Right atrium auricular region (tissue), 2 donors: ENCODE measurements around the gene CCDC149. TPM values are rescaled to one million over a fixed set of nuclear protein-coding genes. Genes with fewer than 3 reads are reported as not detected.

Source experiments
- DNase-seq: peaks from one replicate; pipeline ENCODE4 v3.0.0-alpha.2; 2019; ENCODE audit warnings: low spot score
- H3K27ac ChIP-seq, 2 donors: fragments of 200-600 bp; sonication (generic); 1 replicate in 1 of 2; 2 replicates in 1 of 2; pipeline ENCODE4 v1.5.1; 2016 to 2019
- H3K27me3 ChIP-seq, 2 donors: fragments of 200-600 bp; sonication (generic); one replicate each; pipeline versions ENCODE4 v1.5.1 to v1.6.0; 2017 to 2019
- H3K36me3 ChIP-seq: fragments of 200-600 bp; sonication (generic); one replicate; pipeline ENCODE4 v1.5.1; 2016
- H3K4me1 ChIP-seq, 2 donors: fragments of 200-600 bp; sonication (generic); one replicate each; pipeline versions ENCODE4 v1.5.1 to v1.6.0; 2017 to 2019
- H3K4me3 ChIP-seq, 2 donors: fragments of 200-600 bp; sonication (generic); 1 replicate in 1 of 2; 2 replicates in 1 of 2; pipeline ENCODE4 v1.5.1; 2017 to 2019; ENCODE audit warnings: mild to moderate bottlenecking in 1 of 2, moderate library complexity in 1 of 2
- H3K9me3 ChIP-seq, 2 donors: fragments of 200-600 bp; sonication (generic); one replicate each; pipeline ENCODE4 v1.5.1; 2019
- total RNA-seq, 2 donors: library from RNA; depleted of rRNA; stranded (reverse); fragments of >200 nt; gene quantifications; one replicate each; pipeline ENCODE4 v1.1.0, GENCODE V29; 2016
- TF ChIP-seq, protein P1 (sequence below), 2 donors: fragments of 200-600 bp; sonication (generic); IDR thresholded peaks; one replicate each; pipeline ENCODE4 v1.5.1; 2019; ENCODE audit warnings: antibody characterized with exemption in 2 of 2

CCDC149 gene
- total RNA-seq, 2 donors from 2014 or later, result 6.7 to 7.0 TPM

DNA sequence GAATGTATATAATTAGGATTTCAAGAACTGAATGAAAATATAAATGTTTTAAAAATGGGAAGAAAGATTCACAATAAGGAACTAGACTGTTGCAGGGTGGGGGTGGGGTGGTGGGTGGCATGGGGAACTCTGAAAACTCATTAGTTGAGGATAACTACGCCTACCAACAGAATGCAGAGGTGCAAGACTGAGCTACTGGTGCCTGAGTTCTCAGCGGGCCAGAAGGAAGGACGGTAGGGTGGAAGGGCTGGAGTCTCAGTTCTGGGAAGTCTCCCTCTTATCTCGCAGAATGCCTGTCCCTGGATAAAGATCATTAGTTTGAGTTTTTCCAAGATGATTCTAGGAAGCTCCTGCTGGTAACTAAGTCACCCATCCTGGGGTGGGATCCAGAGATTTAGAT, 118.8 kb downstream of the CCDC149 start:
- Histone ChIP-seq H3K4me3 (peak overlapping the region in 1 of 2 donors; percentile 46), H3K4me1 (peaks cover 0 to 25% of the 10 kb centered on the region in 2 donors), H3K27me3 (no peaks in the 10 kb centered on the region), H3K36me3 (no peaks in the 10 kb centered on the region), H3K27ac (peak overlapping the region; percentile 77 to 87), H3K9me3 (no peaks in the 10 kb centered on the region)
- TF ChIP-seq, protein P1, sequence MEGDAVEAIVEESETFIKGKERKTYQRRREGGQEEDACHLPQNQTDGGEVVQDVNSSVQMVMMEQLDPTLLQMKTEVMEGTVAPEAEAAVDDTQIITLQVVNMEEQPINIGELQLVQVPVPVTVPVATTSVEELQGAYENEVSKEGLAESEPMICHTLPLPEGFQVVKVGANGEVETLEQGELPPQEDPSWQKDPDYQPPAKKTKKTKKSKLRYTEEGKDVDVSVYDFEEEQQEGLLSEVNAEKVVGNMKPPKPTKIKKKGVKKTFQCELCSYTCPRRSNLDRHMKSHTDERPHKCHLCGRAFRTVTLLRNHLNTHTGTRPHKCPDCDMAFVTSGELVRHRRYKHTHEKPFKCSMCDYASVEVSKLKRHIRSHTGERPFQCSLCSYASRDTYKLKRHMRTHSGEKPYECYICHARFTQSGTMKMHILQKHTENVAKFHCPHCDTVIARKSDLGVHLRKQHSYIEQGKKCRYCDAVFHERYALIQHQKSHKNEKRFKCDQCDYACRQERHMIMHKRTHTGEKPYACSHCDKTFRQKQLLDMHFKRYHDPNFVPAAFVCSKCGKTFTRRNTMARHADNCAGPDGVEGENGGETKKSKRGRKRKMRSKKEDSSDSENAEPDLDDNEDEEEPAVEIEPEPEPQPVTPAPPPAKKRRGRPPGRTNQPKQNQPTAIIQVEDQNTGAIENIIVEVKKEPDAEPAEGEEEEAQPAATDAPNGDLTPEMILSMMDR (IDR thresholded peaks at IDR 0.05), result no peak
- DNase-seq, result peak; percentile 57

DNA sequence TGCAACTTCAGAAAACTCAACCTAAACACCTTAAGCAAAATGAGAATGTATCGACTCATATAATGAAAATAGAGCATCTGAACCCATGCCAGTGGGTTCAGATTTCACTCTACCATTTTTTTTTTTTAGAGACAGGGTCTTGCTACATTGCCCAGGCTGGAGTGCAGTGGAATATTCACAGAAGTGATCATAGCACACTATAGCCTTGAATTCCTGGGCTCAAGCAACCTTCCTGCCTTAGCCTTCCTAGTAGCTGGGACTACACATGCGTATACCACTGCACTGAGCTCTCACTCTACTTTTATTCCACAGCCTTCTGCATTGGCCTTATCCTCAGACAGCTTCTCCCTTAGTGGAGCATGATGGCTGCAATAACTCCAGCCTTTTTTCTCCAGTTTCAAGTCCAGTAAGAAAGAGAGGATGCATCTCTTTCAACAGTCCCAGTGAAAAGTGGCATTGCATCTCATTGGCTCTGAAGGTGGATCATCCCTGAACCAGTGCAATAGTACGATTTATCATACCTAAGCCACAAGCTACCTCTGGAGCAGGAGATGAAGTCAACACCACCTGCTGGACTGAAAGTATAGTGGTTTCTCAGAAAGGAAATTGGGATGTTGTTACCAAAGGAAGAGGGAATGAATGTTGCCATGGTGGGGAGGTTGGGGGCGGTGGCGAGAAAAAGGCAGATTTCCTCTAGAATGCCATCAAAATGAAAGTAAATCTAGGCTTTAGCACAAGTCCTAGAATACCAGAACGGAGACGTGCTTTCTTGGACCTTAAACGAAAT, 119.4 kb downstream of the CCDC149 start:
- TF ChIP-seq, protein P1 (IDR thresholded peaks at IDR 0.05), result peak in 1 of 2 donors; percentile 40

DNA sequence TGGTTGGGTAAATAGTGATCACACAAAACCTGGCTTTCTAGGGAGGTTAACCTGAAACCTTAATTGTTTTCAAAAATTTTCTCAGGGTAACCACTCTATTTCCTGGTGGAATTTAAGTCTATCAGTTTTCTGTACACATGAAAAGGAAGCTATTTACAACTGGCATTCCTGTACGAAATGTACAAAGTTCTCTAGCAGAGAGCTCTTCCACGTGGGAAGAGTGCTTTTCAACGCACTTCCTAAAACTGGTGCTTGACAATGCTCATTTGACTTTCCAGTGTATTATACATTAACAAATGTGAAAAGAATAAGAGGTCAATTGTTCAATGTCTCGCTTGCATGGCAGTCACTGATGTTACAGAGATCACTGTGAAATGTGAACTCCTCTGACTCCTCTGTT, 120.3 kb downstream of the CCDC149 start:
- no peaks in the 10 kb centered on the region for H3K36me3 ChIP-seq
- H3K9me3 ChIP-seq, result no peaks in the 10 kb centered on the region
- no peak for DNase-seq
- TF ChIP-seq, protein P1 (IDR thresholded peaks at IDR 0.05), result no peak
- H3K4me1 ChIP-seq, result peaks cover 0 to 24% of the 10 kb centered on the region in 2 donors
- no peak overlapping the region for H3K4me3 ChIP-seq
- H3K27ac ChIP-seq, result no peak overlapping the region
- H3K27me3 ChIP-seq, result no peaks in the 10 kb centered on the region

More for the DNA sequence above, 119.4 kb downstream of the CCDC149 start:
- DNase-seq, result peak; percentile 38
- Histone ChIP-seq H3K27ac (peak overlapping the region in 1 of 2 donors; percentile 87), H3K9me3 (no peaks in the 10 kb centered on the region), H3K4me3 (no peak overlapping the region), H3K27me3 (no peaks in the 10 kb centered on the region), H3K36me3 (no peaks in the 10 kb centered on the region), H3K4me1 (peaks cover 0 to 25% of the 10 kb centered on the region in 2 donors)

DNA sequence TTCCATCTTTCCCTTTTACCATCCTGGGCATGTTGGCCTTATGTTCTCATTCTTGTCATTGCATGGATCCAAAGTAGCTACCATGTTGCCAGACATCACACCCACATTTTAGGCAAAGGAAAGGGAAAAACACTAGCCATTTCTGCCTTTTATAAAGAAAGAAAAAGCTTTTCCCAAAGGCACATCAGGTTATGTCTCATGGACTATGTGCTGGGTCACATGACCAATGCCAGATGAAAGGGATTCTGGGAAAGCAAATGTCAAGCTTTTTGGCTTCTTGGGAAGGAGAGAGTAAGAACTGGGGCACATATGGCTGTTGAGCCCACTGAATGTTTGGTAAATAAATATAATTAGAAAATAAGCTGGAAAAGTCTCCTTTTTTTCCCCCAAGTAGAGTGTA, 121.8 kb downstream of the CCDC149 start:
- no peaks in the 10 kb centered on the region for H3K36me3 ChIP-seq
- TF ChIP-seq, protein P1 (IDR thresholded peaks at IDR 0.05), result no peak
- no peak overlapping the region for H3K4me3 ChIP-seq
- no peaks in the 10 kb centered on the region for H3K27me3 ChIP-seq
- no peak overlapping the region for H3K27ac ChIP-seq
- peak; percentile 4 for DNase-seq
- H3K9me3 ChIP-seq, result no peaks in the 10 kb centered on the region
- H3K4me1 ChIP-seq, result peaks cover 0 to 12% of the 10 kb centered on the region in 2 donors

DNA sequence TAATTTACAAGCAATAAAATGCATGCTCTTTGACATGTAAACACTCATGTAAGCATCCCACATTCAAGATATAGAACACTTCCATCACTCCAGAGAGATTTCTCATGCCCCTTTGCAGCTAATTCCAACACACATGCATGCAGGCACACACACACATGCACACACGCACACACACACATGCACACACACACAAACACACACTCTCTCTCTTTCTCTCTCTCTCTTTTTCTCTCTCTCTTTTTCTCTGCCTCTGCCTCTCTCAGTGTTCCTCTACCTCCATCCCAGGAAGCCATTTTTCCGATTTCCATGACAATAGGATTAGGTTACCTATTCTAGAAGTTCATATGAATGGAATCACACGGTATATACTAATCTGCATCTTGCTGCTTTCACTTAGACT, 129.3 kb downstream of the CCDC149 start:
- Histone ChIP-seq H3K36me3 (no peaks in the 10 kb centered on the region), H3K27ac (no peak overlapping the region), H3K4me3 (no peak overlapping the region), H3K9me3 (no peaks in the 10 kb centered on the region), H3K4me1 (peaks cover 0 to 12% of the 10 kb centered on the region in 2 donors), H3K27me3 (no peaks in the 10 kb centered on the region)
- TF ChIP-seq, protein P1 (IDR thresholded peaks at IDR 0.05), result no peak
- no peak for DNase-seq
